Measurements from ENCODE around the gene EPB42. TPM values are rescaled to one million over a fixed set of nuclear protein-coding genes. Genes with fewer than 3 reads are reported as not detected.

EPB42 gene
- total and polyA plus RNA-seq, 2 donors from 2014 or later: not detected

DNA sequence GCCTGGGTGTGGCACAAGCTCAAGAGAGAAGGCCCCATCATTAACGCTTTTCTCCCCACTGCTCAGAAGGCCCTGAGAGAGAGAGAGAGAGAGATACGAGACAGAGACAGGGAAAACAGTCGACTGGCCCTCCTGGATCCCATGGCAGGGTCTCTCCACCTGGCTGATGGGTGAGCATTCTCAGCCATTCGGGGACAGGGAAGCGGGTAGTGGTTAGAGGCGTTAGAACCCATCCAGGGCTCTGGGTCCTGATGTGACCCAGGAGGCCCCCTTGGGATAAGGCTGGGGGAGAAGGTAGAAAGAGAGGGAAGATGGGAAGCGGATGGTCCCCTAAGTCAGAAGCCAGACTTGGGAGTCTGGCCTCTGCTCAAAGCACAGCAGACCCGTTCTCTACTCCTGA, 38.0 kb upstream of the EPB42 start:
- H3K4me3 ChIP-seq (ENCODE audit: low read length in 3 of 3): no peak overlapping the region
- peaks cover 0 to 1% (median 0%) of the 10 kb centered on the region in 3 donors for H3K4me1 ChIP-seq (ENCODE audit: control insufficient read depth in 2 of 3, insufficient read depth in 2 of 3, low read depth in 1 of 3, low read length in 3 of 3)
- H3K36me3 ChIP-seq (ENCODE audit: control insufficient read depth in 2 of 3, insufficient read depth in 3 of 3, low read length in 3 of 3): no peaks in the 10 kb centered on the region
- H3K9me3 ChIP-seq (ENCODE audit: control insufficient read depth in 2 of 3, insufficient read depth in 1 of 3, low read length in 3 of 3): no peaks in the 10 kb centered on the region
- intact Hi-C loops (cut with DNase I): no loop called here
- no peak overlapping the region for H3K27ac ChIP-seq (ENCODE audit: low read depth in 2 of 2, low read length in 2 of 2)
- H3K27me3 ChIP-seq (ENCODE audit: control insufficient read depth, insufficient read depth, low read length): no peaks in the 10 kb centered on the region
- TF ChIP-seq, protein P1, sequence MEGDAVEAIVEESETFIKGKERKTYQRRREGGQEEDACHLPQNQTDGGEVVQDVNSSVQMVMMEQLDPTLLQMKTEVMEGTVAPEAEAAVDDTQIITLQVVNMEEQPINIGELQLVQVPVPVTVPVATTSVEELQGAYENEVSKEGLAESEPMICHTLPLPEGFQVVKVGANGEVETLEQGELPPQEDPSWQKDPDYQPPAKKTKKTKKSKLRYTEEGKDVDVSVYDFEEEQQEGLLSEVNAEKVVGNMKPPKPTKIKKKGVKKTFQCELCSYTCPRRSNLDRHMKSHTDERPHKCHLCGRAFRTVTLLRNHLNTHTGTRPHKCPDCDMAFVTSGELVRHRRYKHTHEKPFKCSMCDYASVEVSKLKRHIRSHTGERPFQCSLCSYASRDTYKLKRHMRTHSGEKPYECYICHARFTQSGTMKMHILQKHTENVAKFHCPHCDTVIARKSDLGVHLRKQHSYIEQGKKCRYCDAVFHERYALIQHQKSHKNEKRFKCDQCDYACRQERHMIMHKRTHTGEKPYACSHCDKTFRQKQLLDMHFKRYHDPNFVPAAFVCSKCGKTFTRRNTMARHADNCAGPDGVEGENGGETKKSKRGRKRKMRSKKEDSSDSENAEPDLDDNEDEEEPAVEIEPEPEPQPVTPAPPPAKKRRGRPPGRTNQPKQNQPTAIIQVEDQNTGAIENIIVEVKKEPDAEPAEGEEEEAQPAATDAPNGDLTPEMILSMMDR (IDR thresholded peaks at IDR 0.05; ENCODE audit: borderline replicate concordance, extremely low read depth, insufficient read depth): no peak
- FAIRE-seq: no peak
- no peak overlapping the region for H3K9ac ChIP-seq (ENCODE audit: low read length in 3 of 3)
- DNase-seq: no peak

DNA sequence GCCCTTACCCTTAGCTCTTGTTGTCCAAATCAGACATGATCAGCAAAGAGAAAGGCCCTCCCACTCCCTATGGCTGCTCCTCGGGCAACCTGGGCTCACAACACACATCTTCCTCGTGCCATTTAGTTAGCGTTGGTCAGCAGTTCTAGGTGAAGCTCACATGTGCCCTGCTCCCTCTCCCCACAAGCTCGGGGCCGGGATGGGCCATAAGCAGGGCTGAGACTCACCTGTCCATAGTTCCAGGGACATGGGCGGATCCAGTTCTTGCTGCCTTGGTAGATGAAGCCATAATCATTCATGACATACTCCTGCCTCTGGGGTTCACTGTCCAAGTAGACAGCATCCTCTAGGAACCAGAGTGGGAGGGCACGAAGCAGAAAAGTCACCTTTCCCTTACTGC, 35.5 kb upstream of the EPB42 start:
- intact Hi-C loops (cut with DNase I): no loop called here

DNA sequence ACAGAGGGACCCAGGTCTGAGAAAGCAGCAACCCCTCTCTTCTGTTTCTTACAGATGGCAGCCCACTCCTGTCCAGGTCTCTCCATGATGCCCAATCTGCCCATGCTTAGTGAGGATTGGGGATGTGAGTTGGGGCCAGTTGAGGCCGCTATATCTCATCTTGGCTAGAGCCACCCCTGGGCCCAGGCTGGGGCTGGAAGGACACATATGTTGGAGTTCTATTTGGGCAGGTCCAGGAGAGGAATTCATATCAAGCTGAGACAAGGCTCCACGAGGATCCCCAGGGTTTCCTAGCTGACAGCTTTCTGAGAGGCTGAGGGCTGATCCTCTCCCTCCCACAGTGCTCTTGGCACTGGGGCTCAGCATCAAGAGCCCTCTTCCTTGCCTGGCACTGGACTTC, 34.6 kb upstream of the EPB42 start:
- Histone ChIP-seq H3K4me3 (ENCODE audit: low read length in 3 of 3) (no peak overlapping the region), H3K27ac (ENCODE audit: low read depth in 2 of 2, low read length in 2 of 2) (no peak overlapping the region), H3K9ac (ENCODE audit: low read length in 3 of 3) (no peak overlapping the region), H3K9me3 (ENCODE audit: control insufficient read depth in 2 of 3, insufficient read depth in 1 of 3, low read length in 3 of 3) (no peaks in the 10 kb centered on the region), H3K4me1 (ENCODE audit: control insufficient read depth in 2 of 3, insufficient read depth in 2 of 3, low read depth in 1 of 3, low read length in 3 of 3) (peaks cover 0 to 2% (median 0%) of the 10 kb centered on the region in 3 donors), H3K27me3 (ENCODE audit: control insufficient read depth, insufficient read depth, low read length) (no peaks in the 10 kb centered on the region), H3K36me3 (ENCODE audit: control insufficient read depth in 2 of 3, insufficient read depth in 3 of 3, low read length in 3 of 3) (no peaks in the 10 kb centered on the region)
- TF ChIP-seq, protein P1 (IDR thresholded peaks at IDR 0.05; ENCODE audit: borderline replicate concordance, extremely low read depth, insufficient read depth): no peak
- no peak for DNase-seq
- no peak for FAIRE-seq
- intact Hi-C loops (cut with DNase I): no loop called here

More for the DNA sequence above, 35.5 kb upstream of the EPB42 start:
- no peak overlapping the region for H3K9ac ChIP-seq (ENCODE audit: low read length in 3 of 3)
- no peak overlapping the region for H3K4me3 ChIP-seq (ENCODE audit: low read length in 3 of 3)
- no peaks in the 10 kb centered on the region for H3K9me3 ChIP-seq (ENCODE audit: control insufficient read depth in 2 of 3, insufficient read depth in 1 of 3, low read length in 3 of 3)
- H3K27me3 ChIP-seq (ENCODE audit: control insufficient read depth, insufficient read depth, low read length): no peaks in the 10 kb centered on the region
- peaks cover 0 to 2% (median 0%) of the 10 kb centered on the region in 3 donors for H3K4me1 ChIP-seq (ENCODE audit: control insufficient read depth in 2 of 3, insufficient read depth in 2 of 3, low read depth in 1 of 3, low read length in 3 of 3)
- H3K27ac ChIP-seq (ENCODE audit: low read depth in 2 of 2, low read length in 2 of 2): no peak overlapping the region
- H3K36me3 ChIP-seq (ENCODE audit: control insufficient read depth in 2 of 3, insufficient read depth in 3 of 3, low read length in 3 of 3): no peaks in the 10 kb centered on the region
- DNase-seq: no peak
- FAIRE-seq: no peak
- TF ChIP-seq, protein P1 (IDR thresholded peaks at IDR 0.05; ENCODE audit: borderline replicate concordance, extremely low read depth, insufficient read depth): no peak
